PC-3 (cell line): Measurements from ENCODE around the gene ZSWIM4.

Experiments
- EZH2 ChIP-seq: fragments of 300-600 bp; sonication (generic); IDR thresholded peaks from one replicate; pipeline ENCODE4 v1.6.1; 2017; ENCODE audit warnings: antibody characterized with exemption, mild to moderate bottlenecking, low read length; ENCODE audit not compliant: unreplicated experiment
- TF ChIP-seq, protein P1 (sequence below): fragments of 300-600 bp; sonication (generic); conservative IDR thresholded peaks from 2 replicates; pipeline ENCODE4 v1.5.1; 2017; ENCODE audit warnings: antibody characterized with exemption, low read depth, mild to moderate bottlenecking, low read length

DNA sequence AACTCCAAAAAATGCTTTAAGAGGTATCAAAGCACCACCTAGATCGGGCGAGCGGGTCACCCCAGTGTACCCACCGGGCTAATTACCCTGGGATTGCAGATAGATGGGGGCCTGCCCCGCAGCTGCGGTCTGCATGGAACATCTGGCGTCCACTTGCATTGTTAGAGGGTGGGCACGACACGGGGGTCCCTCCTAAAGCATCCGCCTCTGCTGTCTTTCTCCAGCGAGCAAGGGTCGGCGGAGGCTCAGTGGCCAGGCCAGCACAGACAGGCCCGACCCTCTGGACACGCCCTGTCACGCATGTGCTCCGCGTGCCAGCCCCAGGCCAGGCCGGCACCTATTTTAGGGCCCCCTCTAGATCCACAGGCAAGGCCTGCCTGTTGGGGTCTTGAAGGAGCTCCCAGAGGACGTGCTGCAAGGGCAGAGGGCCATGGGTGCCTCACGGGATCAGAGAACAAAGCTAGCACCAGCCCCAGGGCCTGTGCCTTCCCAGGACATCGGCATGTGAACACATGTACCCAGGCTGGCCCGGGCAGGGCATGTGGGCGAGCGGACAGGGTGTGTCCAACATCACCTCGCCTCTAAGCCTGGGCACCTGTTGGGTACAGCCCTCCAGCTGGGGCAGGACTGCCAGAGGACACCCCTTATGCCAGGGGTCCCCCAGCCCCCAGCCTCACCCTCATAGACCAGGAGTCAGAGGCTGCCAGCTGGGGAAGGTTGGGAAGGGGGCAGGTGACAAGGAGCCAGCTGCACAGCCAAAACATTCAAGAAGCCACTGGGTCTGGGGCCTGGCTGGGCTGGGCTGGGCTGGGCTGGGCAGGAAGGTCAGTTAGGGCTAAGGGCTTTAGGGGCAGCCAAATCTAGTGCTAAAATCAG, 46.1 kb downstream of the ZSWIM4 start:
- TF ChIP-seq, protein P1, sequence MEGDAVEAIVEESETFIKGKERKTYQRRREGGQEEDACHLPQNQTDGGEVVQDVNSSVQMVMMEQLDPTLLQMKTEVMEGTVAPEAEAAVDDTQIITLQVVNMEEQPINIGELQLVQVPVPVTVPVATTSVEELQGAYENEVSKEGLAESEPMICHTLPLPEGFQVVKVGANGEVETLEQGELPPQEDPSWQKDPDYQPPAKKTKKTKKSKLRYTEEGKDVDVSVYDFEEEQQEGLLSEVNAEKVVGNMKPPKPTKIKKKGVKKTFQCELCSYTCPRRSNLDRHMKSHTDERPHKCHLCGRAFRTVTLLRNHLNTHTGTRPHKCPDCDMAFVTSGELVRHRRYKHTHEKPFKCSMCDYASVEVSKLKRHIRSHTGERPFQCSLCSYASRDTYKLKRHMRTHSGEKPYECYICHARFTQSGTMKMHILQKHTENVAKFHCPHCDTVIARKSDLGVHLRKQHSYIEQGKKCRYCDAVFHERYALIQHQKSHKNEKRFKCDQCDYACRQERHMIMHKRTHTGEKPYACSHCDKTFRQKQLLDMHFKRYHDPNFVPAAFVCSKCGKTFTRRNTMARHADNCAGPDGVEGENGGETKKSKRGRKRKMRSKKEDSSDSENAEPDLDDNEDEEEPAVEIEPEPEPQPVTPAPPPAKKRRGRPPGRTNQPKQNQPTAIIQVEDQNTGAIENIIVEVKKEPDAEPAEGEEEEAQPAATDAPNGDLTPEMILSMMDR: no peak
- no peak for TF ChIP-seq EZH2
